HepG2 (cell line): ENCODE results near the gene CNR2. TPM values are rescaled to one million over a fixed set of nuclear protein-coding genes. Genes with fewer than 3 reads are reported as not detected.

ENCODE experiments used
- AGO1 ChIP-seq: fragments of 200-400 bp; formaldehyde crosslinking; IDR thresholded peaks from 2 replicates; pipeline ENCODE4 v1.6.1; 2017; ENCODE audit warnings: mild to moderate bottlenecking, low read depth, low read length, moderate library complexity; ENCODE audit not compliant: poor library complexity, severe bottlenecking
- ATM ChIP-seq: fragments of 450-650 bp; IDR thresholded peaks from 2 replicates; pipeline ENCODE4 v1.7.1; 2017; ENCODE audit warnings: mild to moderate bottlenecking, borderline replicate concordance
- ATRX ChIP-seq: sonication (generic); formaldehyde crosslinking; IDR thresholded peaks from 2 replicates; pipeline ENCODE4 v1.4.0; 2020; ENCODE audit warnings: missing genetic modification reagents, borderline replicate concordance
- CREM ChIP-seq, 2 experiments: sonication (generic) in 1 of 2; formaldehyde crosslinking in 1 of 2; IDR thresholded peaks; 2 replicates each; pipeline versions ENCODE4 v1.4.0 to v1.6.1; 2016 to 2020; ENCODE audit warnings: antibody characterized with exemption in 1 of 2, mild to moderate bottlenecking in 1 of 2, missing genetic modification reagents in 1 of 2
- HHEX ChIP-seq: IDR thresholded peaks from 2 replicates; pipeline ENCODE4 v1.6.1; 2016; ENCODE audit warnings: control low read depth
- HNF4G ChIP-seq, 2 experiments: sonication (generic) in 1 of 2; formaldehyde crosslinking in 1 of 2; IDR thresholded peaks; 2 replicates each; pipeline versions ENCODE4 v1.4.0 to v1.6.1; 2011 to 2020; ENCODE audit warnings: borderline replicate concordance in 2 of 2, low read depth in 2 of 2, mild to moderate bottlenecking in 2 of 2, low read length in 1 of 2, missing genetic modification reagents in 1 of 2, moderate library complexity in 1 of 2
- HNRNPK ChIP-seq: fragments of 200-400 bp; formaldehyde crosslinking; IDR thresholded peaks from 2 replicates; pipeline ENCODE4 v1.6.1; 2018; ENCODE audit warnings: low read length, low read depth, moderate library complexity, mild to moderate bottlenecking; ENCODE audit not compliant: poor library complexity, severe bottlenecking
- KAT2B ChIP-seq: fragments of 150-350 bp; IDR thresholded peaks from 2 replicates; pipeline ENCODE4 v1.6.1; 2014; ENCODE audit warnings: low read depth, low read length, borderline replicate concordance
- KDM5B ChIP-seq: sonication (generic); formaldehyde crosslinking; IDR thresholded peaks from 2 replicates; pipeline ENCODE4 v1.4.0; 2020; ENCODE audit warnings: missing genetic modification reagents, mild to moderate bottlenecking, borderline replicate concordance
- MATR3 ChIP-seq: sonication (generic); formaldehyde crosslinking; IDR thresholded peaks from 2 replicates; pipeline ENCODE4 v1.4.0; 2020; ENCODE audit warnings: missing genetic modification reagents
- ONECUT2 ChIP-seq: sonication (generic); formaldehyde crosslinking; IDR thresholded peaks from 2 replicates; pipeline ENCODE4 v1.4.0; 2020; ENCODE audit warnings: missing genetic modification reagents
- PAWR ChIP-seq: sonication (generic); formaldehyde crosslinking; IDR thresholded peaks from 2 replicates; pipeline ENCODE4 v1.4.0; 2020; ENCODE audit warnings: missing genetic modification reagents, mild to moderate bottlenecking, borderline replicate concordance
- PAX8 ChIP-seq: sonication (generic); formaldehyde crosslinking; IDR thresholded peaks from 2 replicates; pipeline ENCODE4 v1.8.0; 2022; ENCODE audit warnings: mild to moderate bottlenecking, missing genetic modification reagents, borderline replicate concordance
- POLR2AphosphoS5 ChIP-seq: IDR thresholded peaks from 2 replicates; pipeline ENCODE4 v1.6.1; 2012; ENCODE audit warnings: low read depth, low read length
- REXO4 ChIP-seq: sonication (generic); formaldehyde crosslinking; IDR thresholded peaks from 2 replicates; pipeline ENCODE4 v1.8.0; 2022; ENCODE audit warnings: missing genetic modification reagents, mild to moderate bottlenecking, borderline replicate concordance
- SMYD3 ChIP-seq: sonication (generic); formaldehyde crosslinking; IDR thresholded peaks from 2 replicates; pipeline ENCODE4 v1.8.1; 2023; ENCODE audit warnings: mild to moderate bottlenecking, missing genetic modification reagents
- SOX6 ChIP-seq, 2 experiments: fragments of 450-650 bp in 1 of 2; sonication (generic) in 1 of 2; formaldehyde crosslinking in 1 of 2; IDR thresholded peaks; 2 replicates each; pipeline versions ENCODE4 v1.4.0 to v1.6.1; 2017 to 2020; ENCODE audit warnings: antibody characterized with exemption in 1 of 2, mild to moderate bottlenecking in 1 of 2, missing genetic modification reagents in 1 of 2
- SP140L ChIP-seq: sonication (generic); formaldehyde crosslinking; IDR thresholded peaks from 2 replicates; pipeline ENCODE4 v1.4.0; 2020; ENCODE audit warnings: missing genetic modification reagents, borderline replicate concordance
- TCF12 ChIP-seq, 2 experiments: fragments of 450-650 bp in 1 of 2; sonication (generic) in 1 of 2; formaldehyde crosslinking in 1 of 2; IDR thresholded peaks; 2 replicates each; pipeline versions ENCODE4 v1.6.1 to v1.8.0; 2017 to 2022; ENCODE audit warnings: antibody characterized with exemption in 1 of 2, mild to moderate bottlenecking in 1 of 2, missing genetic modification reagents in 1 of 2, moderate library complexity in 1 of 2
- TMF1 ChIP-seq: sonication (generic); formaldehyde crosslinking; IDR thresholded peaks from 2 replicates; pipeline ENCODE4 v1.8.1; 2022; ENCODE audit warnings: low read depth, missing genetic modification reagents
- ZNF12 ChIP-seq: sonication (generic); formaldehyde crosslinking; IDR thresholded peaks from 2 replicates; pipeline ENCODE4 v1.5.0; 2020; ENCODE audit warnings: missing genetic modification reagents
- ZNF207 ChIP-seq: fragments of 450-650 bp; IDR thresholded peaks from 2 replicates; pipeline ENCODE4 v1.6.1; 2016; ENCODE audit warnings: antibody characterized with exemption, borderline replicate concordance
- ZNF264 ChIP-seq: sonication (generic); formaldehyde crosslinking; IDR thresholded peaks from 2 replicates; pipeline ENCODE4 v1.4.0; 2020; ENCODE audit warnings: missing genetic modification reagents
- ZNF431 ChIP-seq: sonication (generic); formaldehyde crosslinking; IDR thresholded peaks from 2 replicates; pipeline ENCODE4 v1.9.0; 2022; ENCODE audit warnings: missing genetic modification reagents, low read depth, mild to moderate bottlenecking, borderline replicate concordance
- ZNF746 ChIP-seq: sonication (generic); formaldehyde crosslinking; IDR thresholded peaks from 2 replicates; pipeline ENCODE4 v1.8.0; 2022; ENCODE audit warnings: mild to moderate bottlenecking, missing genetic modification reagents
- ZNF781 ChIP-seq: sonication (generic); formaldehyde crosslinking; IDR thresholded peaks from 2 replicates; pipeline ENCODE4 v1.5.1; 2020; ENCODE audit warnings: borderline replicate concordance, mild to moderate bottlenecking, missing genetic modification reagents; ENCODE audit errors: not compliant biosample characterization
- polyA plus RNA-seq, 8 experiments: library from polyadenylated mRNA; depleted of rRNA in 3 of 8; stranded (reverse) in 7 of 8; unstranded in 1 of 8; fragments of >200 nt; fragmentation: Illumina TruSeq in 4 of 8; extraction: Trizol in 4 of 8; gene quantifications; 2 replicates each; pipeline versions ENCODE4 v1.2.1 to v1.2.3, GENCODE V29; 2011 to 2016; ENCODE audit warnings: low read depth in 4 of 8, missing spikeins in 1 of 8, mixed read lengths in 1 of 8; ENCODE audit not compliant: insufficient read depth in 1 of 8
- total RNA-seq, 5 experiments: library from RNA; depleted of rRNA; stranded (reverse); fragments of >200 nt; fragmentation: Illumina TruSeq; extraction: Trizol; gene quantifications; 2 replicates each; pipeline ENCODE4 v1.2.3, GENCODE V29; 2016; ENCODE audit warnings: low read depth in 1 of 5
- TF ChIP-seq, protein P1 (sequence below): IDR thresholded peaks from 2 replicates; pipeline ENCODE4 v1.6.1; 2016
- TF ChIP-seq, protein P2 (sequence below): sonication (generic); formaldehyde crosslinking; conservative IDR thresholded peaks from 2 replicates; pipeline ENCODE4 v1.8.0; 2022; ENCODE audit warnings: low read depth, missing genetic modification reagents

Gene CNR2
- total and polyA plus RNA-seq, 2 of the 13 experiments (the other 11 are each of a cell fraction or from before 2014, with no cell fraction given): not detected

DNA sequence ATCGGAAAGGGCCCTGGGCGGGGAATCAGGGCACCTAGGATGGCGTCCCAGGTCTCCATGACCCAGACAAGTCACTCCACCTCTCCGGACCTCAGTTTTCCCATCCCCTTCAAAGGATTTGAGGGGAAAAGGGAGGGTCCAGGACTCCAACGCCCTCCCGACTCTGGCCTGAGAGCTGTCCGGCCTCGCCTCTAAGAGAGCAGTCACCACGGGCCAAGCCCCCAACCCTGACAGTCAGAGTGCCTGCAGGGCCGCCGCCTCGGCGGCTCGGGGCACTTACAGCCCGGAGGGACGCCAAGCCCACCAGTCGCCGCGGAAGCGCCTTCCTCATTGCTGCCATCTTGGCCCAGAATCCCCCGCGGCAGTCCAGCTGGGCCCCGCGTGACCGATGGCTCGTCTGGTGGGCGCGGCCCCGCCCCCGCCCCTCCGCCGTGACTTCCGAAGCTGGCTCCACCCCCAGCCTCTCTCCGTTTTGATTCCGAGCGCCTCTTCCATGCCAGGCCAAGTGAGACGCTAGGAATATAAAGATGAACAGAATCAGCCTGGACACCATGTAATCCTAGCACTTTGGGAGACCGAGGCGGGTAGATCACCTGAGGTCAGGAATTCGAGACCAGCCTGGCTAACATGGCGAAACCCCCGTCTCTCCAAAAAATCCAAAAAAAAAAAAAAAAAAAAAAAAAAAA lies 87.9 kb downstream of the CNR2 start, which contains the start of gene HMGCL (continued):
- TF ChIP-seq, protein P1, sequence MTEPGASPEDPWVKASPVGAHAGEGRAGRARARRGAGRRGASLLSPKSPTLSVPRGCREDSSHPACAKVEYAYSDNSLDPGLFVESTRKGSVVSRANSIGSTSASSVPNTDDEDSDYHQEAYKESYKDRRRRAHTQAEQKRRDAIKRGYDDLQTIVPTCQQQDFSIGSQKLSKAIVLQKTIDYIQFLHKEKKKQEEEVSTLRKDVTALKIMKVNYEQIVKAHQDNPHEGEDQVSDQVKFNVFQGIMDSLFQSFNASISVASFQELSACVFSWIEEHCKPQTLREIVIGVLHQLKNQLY (CRISPR knock-in tag): peak; percentile 94
- TF ChIP-seq AGO1 (peak; percentile 47), SMYD3 (CRISPR knock-in tag) (0 out of 2 replicates have a peak, but pooled peaks have one; percentile 57), REXO4 (no peak), TMF1 (CRISPR knock-in tag) (no peak), ZNF207 (no peak), HNF4G (IDR thresholded peaks at IDR 0.05; ENCODE audit: borderline replicate concordance, low read depth, low read length) (peak; percentile 27; the same call in 1 of the 2 replicates), HNF4G (CRISPR knock-in tag; IDR thresholded peaks at IDR 0.05; ENCODE audit: borderline replicate concordance, low read depth) (0 out of 2 replicates have a peak, but pooled peaks have one; percentile 51), SOX6 (IDR thresholded peaks at IDR 0.05) (no peak), SOX6 (CRISPR knock-in tag; IDR thresholded peaks at IDR 0.05) (no peak; the same call in none of the 2 replicates), HHEX (CRISPR knock-in tag) (no peak), PAWR (no peak), KDM5B (CRISPR knock-in tag) (peak; percentile 82), POLR2AphosphoS5 (peak; percentile 82), SP140L (no peak), ZNF746 (CRISPR knock-in tag) (peak; percentile 51; the same call in 1 of the 2 replicates), PAX8 (no peak; the same call in 1 of the 2 replicates), MATR3 (CRISPR knock-in tag) (no peak), TCF12 (IDR thresholded peaks at IDR 0.05) (no peak), TCF12 (CRISPR knock-in tag; IDR thresholded peaks at IDR 0.05) (peak; percentile 49; the same call in 1 of the 2 replicates), ATRX (CRISPR knock-in tag) (no peak), KAT2B (no peak), HNRNPK (peak; percentile 69), ZNF12 (peak; percentile 75), CREM (IDR thresholded peaks at IDR 0.05) (no peak), CREM (CRISPR knock-in tag; IDR thresholded peaks at IDR 0.05) (no peak), ATM (no peak), ONECUT2 (CRISPR knock-in tag) (0 out of 2 replicates have a peak, but pooled peaks have one; percentile 17), ZNF264 (CRISPR knock-in tag) (peak; percentile 62; the same call in 1 of the 2 replicates), ZNF781 (no peak), ZNF431 (CRISPR knock-in tag) (no peak)
- TF ChIP-seq, protein P2, sequence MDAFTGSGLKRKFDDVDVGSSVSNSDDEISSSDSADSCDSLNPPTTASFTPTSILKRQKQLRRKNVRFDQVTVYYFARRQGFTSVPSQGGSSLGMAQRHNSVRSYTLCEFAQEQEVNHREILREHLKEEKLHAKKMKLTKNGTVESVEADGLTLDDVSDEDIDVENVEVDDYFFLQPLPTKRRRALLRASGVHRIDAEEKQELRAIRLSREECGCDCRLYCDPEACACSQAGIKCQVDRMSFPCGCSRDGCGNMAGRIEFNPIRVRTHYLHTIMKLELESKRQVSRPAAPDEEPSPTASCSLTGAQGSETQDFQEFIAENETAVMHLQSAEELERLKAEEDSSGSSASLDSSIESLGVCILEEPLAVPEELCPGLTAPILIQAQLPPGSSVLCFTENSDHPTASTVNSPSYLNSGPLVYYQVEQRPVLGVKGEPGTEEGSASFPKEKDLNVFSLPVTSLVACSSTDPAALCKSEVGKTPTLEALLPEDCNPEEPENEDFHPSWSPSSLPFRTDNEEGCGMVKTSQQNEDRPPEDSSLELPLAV (CRISPR knock-in tag): no peak
